ENCODE results near the gene MDM4. TPM values are rescaled to one million over a fixed set of nuclear protein-coding genes. Genes with fewer than 3 reads are reported as not detected.

MDM4 gene
- total RNA-seq, 1 donor from 2014 or later = 127 TPM

DNA sequence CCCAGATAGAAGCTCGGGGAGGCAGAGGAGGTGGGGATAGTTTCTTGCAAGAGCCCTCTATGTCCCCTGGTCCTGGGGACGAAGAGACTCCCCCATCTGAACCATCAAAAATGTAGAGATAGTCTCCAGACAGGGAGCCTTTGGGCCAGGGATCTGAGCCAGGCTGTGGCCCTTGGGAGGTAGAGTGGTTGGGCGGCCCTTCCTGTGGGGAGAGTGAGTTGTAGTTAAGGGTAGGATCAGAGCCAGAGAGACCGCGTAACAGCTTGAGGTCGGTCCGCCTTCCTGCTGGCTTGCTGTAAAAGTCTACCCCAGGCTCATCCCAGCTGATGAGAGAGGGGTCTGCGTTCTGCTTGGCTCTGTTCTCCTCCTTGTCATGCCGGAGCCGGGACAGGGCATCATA, 46.9 kb upstream of the MDM4 start:
- no peak overlapping the region for H3K4me3 Mint-ChIP-seq (ENCODE audit: low read depth)
- no peaks in the 10 kb centered on the region for H3K4me1 Mint-ChIP-seq (ENCODE audit: low read depth)
- H3K9me3 Mint-ChIP-seq (ENCODE audit: low read depth) = peaks cover 2% of the 10 kb centered on the region
- H3K36me3 Mint-ChIP-seq (ENCODE audit: insufficient read depth) = peaks cover 14% of the 10 kb centered on the region
- no peak overlapping the region for H3K27ac Mint-ChIP-seq
- no peaks in the 10 kb centered on the region for H3K27me3 Mint-ChIP-seq
- no peak for DNase-seq (ENCODE audit: low spot score, unreplicated experiment)
- TF ChIP-seq, protein P1, sequence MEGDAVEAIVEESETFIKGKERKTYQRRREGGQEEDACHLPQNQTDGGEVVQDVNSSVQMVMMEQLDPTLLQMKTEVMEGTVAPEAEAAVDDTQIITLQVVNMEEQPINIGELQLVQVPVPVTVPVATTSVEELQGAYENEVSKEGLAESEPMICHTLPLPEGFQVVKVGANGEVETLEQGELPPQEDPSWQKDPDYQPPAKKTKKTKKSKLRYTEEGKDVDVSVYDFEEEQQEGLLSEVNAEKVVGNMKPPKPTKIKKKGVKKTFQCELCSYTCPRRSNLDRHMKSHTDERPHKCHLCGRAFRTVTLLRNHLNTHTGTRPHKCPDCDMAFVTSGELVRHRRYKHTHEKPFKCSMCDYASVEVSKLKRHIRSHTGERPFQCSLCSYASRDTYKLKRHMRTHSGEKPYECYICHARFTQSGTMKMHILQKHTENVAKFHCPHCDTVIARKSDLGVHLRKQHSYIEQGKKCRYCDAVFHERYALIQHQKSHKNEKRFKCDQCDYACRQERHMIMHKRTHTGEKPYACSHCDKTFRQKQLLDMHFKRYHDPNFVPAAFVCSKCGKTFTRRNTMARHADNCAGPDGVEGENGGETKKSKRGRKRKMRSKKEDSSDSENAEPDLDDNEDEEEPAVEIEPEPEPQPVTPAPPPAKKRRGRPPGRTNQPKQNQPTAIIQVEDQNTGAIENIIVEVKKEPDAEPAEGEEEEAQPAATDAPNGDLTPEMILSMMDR (IDR thresholded peaks at IDR 0.05; ENCODE audit: unreplicated experiment) = no peak

DNA sequence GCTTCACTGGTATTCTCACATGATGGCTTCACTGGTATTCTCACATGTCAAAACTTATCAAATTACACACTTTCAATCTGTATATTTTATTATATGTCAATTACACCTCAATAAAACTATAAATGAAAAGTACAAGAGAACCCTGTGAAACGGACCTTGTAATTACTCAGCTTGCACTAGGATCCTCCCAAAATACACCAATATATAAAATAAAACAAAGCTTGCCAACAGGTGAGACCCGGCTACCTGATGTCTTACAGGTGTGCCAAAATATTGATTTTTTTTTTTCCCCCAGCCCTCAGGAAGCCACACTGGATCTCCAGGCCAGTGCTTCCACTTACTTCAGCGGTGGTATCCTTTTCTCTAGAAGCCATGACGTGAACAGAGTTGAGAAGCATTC, 44.5 kb upstream of the MDM4 start:
- Mint-ChIP-seq H3K4me1 (ENCODE audit: low read depth) (no peaks in the 10 kb centered on the region), H3K27me3 (no peaks in the 10 kb centered on the region), H3K36me3 (ENCODE audit: insufficient read depth) (peaks cover 16% of the 10 kb centered on the region), H3K9me3 (ENCODE audit: low read depth) (peaks cover 2% of the 10 kb centered on the region), H3K27ac (no peak overlapping the region), H3K4me3 (ENCODE audit: low read depth) (no peak overlapping the region)
- TF ChIP-seq, protein P1 (IDR thresholded peaks at IDR 0.05; ENCODE audit: unreplicated experiment) = no peak
- no peak for DNase-seq (ENCODE audit: low spot score, unreplicated experiment)

DNA sequence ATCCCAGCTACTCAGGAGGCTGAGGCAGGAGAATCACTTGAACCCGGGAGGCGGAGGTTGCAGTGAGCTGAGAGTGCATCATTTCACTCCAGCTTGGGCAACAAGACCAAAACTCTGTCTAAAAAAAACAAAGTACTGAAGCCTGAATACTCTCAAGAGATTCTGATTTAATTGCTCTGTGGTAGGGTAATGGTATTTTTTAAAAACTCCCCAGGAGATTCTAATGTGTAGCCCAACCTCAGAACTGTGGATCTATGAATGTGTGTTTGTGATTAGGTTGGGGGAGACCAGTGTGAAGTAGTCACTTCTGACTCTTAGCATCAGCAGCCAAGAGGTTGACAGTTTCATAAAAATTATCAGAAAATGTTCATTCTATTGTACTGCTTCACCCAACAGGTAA, 43.5 kb upstream of the MDM4 start:
- H3K4me1 Mint-ChIP-seq (ENCODE audit: low read depth) = no peaks in the 10 kb centered on the region
- H3K4me3 Mint-ChIP-seq (ENCODE audit: low read depth) = no peak overlapping the region
- TF ChIP-seq, protein P1 (IDR thresholded peaks at IDR 0.05; ENCODE audit: unreplicated experiment) = no peak
- no peak for DNase-seq (ENCODE audit: low spot score, unreplicated experiment)
- H3K36me3 Mint-ChIP-seq (ENCODE audit: insufficient read depth) = peaks cover 16% of the 10 kb centered on the region
- no peak overlapping the region for H3K27ac Mint-ChIP-seq
- H3K27me3 Mint-ChIP-seq = no peaks in the 10 kb centered on the region
- H3K9me3 Mint-ChIP-seq (ENCODE audit: low read depth) = peaks cover 2% of the 10 kb centered on the region

DNA sequence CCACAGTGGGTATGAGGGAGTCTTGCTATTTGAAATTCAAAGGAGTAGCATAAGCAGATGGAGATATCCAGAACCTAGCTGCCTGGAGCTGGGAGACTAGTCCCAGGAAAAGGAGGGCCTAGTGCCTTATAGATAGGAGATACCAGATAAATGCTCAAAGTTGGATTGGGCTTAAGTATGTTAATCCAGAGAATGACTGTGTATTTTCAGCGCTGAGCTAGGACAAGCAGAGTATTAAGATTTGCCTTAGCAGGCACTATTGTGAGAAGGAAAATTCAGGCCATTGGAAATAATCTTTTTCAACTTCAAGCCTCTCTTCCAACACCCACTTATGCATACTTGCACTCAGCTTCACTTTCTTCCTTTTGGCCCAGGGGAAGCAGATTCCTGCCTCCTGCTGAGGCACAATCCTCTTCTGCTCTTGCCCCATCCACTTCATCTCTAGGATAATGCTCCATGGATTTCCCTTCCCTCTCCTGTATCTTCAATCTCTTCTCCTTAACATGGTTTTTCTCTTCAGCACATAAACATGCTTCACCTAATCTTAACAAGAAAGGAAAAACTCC, 42.7 kb upstream of the MDM4 start:
- Mint-ChIP-seq H3K4me3 (ENCODE audit: low read depth) (no peak overlapping the region), H3K27ac (peak overlapping the region; percentile 39), H3K27me3 (no peaks in the 10 kb centered on the region), H3K36me3 (ENCODE audit: insufficient read depth) (peaks cover 14% of the 10 kb centered on the region), H3K9me3 (ENCODE audit: low read depth) (peaks cover 2% of the 10 kb centered on the region), H3K4me1 (ENCODE audit: low read depth) (no peaks in the 10 kb centered on the region)
- DNase-seq (ENCODE audit: low spot score, unreplicated experiment) = no peak
- TF ChIP-seq, protein P1 (IDR thresholded peaks at IDR 0.05; ENCODE audit: unreplicated experiment) = no peak

DNA sequence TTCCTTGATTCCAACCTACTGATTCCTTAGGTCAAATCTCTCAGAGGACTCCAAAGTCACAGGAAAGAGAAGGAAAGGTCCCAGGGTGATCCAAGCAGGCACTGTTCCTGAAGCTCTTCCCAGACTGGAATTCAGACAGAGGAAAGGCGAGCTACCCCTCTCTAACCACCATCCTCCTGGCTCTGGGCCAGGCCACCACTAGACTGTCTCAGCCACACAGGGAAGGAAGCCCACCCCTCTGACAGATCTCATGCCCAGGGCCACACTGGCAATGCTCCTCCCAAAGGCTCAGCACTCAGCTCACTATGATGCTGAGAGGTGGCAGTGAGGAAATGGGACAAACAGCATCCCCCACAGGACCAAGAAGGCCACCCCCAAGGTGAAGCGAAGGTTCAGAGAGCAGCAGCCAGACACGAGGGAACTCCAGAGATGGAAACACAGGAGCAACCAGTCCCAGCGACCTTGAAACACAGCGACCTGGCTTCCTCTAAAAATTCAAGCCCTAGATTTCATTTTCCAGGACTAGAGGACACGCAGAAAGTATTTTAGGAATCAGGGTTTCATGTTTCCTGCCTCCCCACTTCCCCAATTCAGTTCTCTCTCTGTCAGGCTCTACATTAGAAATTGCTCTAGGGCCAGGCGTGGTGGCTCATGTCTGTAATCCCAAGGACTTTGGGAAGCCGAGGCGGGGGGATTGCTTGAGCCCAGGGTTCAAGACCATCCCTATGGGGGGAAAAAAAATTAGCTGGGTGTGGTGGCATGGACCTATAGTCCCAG, 40.4 kb upstream of the MDM4 start:
- no peak for DNase-seq (ENCODE audit: low spot score, unreplicated experiment)
- H3K4me3 Mint-ChIP-seq (ENCODE audit: low read depth) = no peak overlapping the region

More for the DNA sequence above, 40.4 kb upstream of the MDM4 start:
- H3K36me3 Mint-ChIP-seq (ENCODE audit: insufficient read depth) = peaks cover 6% of the 10 kb centered on the region
- TF ChIP-seq, protein P1 (IDR thresholded peaks at IDR 0.05; ENCODE audit: unreplicated experiment) = no peak
- H3K9me3 Mint-ChIP-seq (ENCODE audit: low read depth) = no peaks in the 10 kb centered on the region
- H3K27me3 Mint-ChIP-seq = no peaks in the 10 kb centered on the region
- H3K27ac Mint-ChIP-seq = peak overlapping the region; percentile 21
- no peaks in the 10 kb centered on the region for H3K4me1 Mint-ChIP-seq (ENCODE audit: low read depth)

All from progenitor cell of endocrine pancreas (in vitro differentiated cells).